Transverse colon (tissue), 4 donors: ENCODE measurements around the gene ZNRD2. TPM values are rescaled to one million over a fixed set of nuclear protein-coding genes. Genes with fewer than 3 reads are reported as not detected.
A peak's percentile ranks its signal among the peaks of the same experiment; 100 is the strongest.

Source experiments
- DNase-seq: peaks from one replicate; pipeline ENCODE4 v3.0.0-alpha.2; 2019
- H3K27ac ChIP-seq, 4 donors: fragments of 200-600 bp; sonication (generic); 2 replicates each; pipeline ENCODE4 v1.5.1; 2016 to 2018; ENCODE audit warnings: inconsistent platforms in 4 of 4
- H3K27me3 ChIP-seq: fragments of 200-600 bp; sonication (generic); 2 replicates; pipeline ENCODE4 v1.5.1; 2017; ENCODE audit warnings: inconsistent platforms
- H3K36me3 ChIP-seq, 4 donors: fragments of 200-600 bp; sonication (generic); 2 replicates each; pipeline ENCODE4 v1.5.1; 2017 to 2019; ENCODE audit warnings: inconsistent platforms in 4 of 4
- H3K4me1 ChIP-seq, 4 donors: fragments of 200-600 bp; sonication (generic); 2 replicates each; pipeline ENCODE4 v1.5.1; 2017 to 2020; ENCODE audit warnings: inconsistent platforms in 4 of 4
- H3K4me3 ChIP-seq, 4 donors: fragments of 200-600 bp; sonication (generic); 1 replicate in 1 of 4; 2 replicates in 3 of 4; pipeline versions ENCODE4 v1.5.1 to v1.6.1; 2017 to 2019; ENCODE audit warnings: inconsistent platforms in 4 of 4
- H3K9me3 ChIP-seq, 2 donors: fragments of 200-600 bp; sonication (generic); 2 replicates each; pipeline ENCODE4 v1.5.1; 2017 to 2019; ENCODE audit warnings: inconsistent platforms in 2 of 2
- CTCF ChIP-seq, 5 experiments: fragments of 200-600 bp in 3 of 5; fragments of 450-650 bp in 2 of 5; sonication (generic) in 3 of 5; IDR thresholded peaks; 1 replicate in 2 of 5; 2 replicates in 3 of 5; pipeline ENCODE4 v1.5.1; 2016 to 2017; ENCODE audit warnings: antibody characterized with exemption in 5 of 5, inconsistent platforms in 3 of 5, mild to moderate bottlenecking in 2 of 5, moderate library complexity in 1 of 5
- EP300 ChIP-seq: sonication (generic); formaldehyde crosslinking; IDR thresholded peaks from one replicate; pipeline ENCODE4 v1.6.1; 2017; ENCODE audit warnings: antibody characterized with exemption, low read depth
- POLR2A ChIP-seq: fragments of 450-650 bp; IDR thresholded peaks from one replicate; pipeline ENCODE4 v1.6.1; 2016; ENCODE audit warnings: antibody characterized with exemption, mild to moderate bottlenecking, moderate library complexity
- POLR2AphosphoS5 ChIP-seq, 3 donors: sonication (generic); formaldehyde crosslinking; IDR thresholded peaks; one replicate each; pipeline ENCODE4 v1.6.1; 2016; ENCODE audit warnings: antibody characterized with exemption in 3 of 3
- WGBS, 2 donors: methylation state at CpG; one replicate each; pipeline ENCODE4 v1.1.5; 2018; ENCODE audit warnings: low coverage in 1 of 2; 5-methylcytosine and 5-hydroxymethylcytosine counted together
- in situ Hi-C, 4 donors: fragments of 200-750 bp; cut with MboI; loops; one replicate each; pipeline versions ENCODE4 v1.15.0 to v1.15.1; 2017; ENCODE audit warnings: low sequenced_read_pairs in 3 of 4, low pct_ligation_motif_present in 1 of 4, low pct_unique_long_range_greater_than_20kb in 1 of 4
- intact Hi-C: fragments of 100-400 bp; cut with DNase I; formaldehyde crosslinking; loops from one replicate; pipeline ENCODE4 v1.15.1; 2023; ENCODE audit warnings: low total_unique reads
- total RNA-seq, 4 donors: library from RNA; depleted of rRNA; stranded (reverse); fragments of >200 nt; gene quantifications; one replicate each; pipeline ENCODE4 v1.1.0, GENCODE V29; 2016

Gene ZNRD2
- total RNA-seq, 4 donors from 2014 or later: 6.4 to 38.4 (median 27.9) TPM

- intact Hi-C loops: no loop called here
- peak overlapping the region in 2 of 4 donors; percentile 9 to 27 for H3K4me3 ChIP-seq
Measured at GRCh38 chr11:65606876-65607613, 36.8 kb downstream of the ZNRD2 start.

GRCh38 chr11:65607614-65608426 is 37.5 kb downstream of the ZNRD2 start:
- TF ChIP-seq CTCF (IDR thresholded peaks at IDR 0.05) (no peak), POLR2A (no peak), EP300 (no peak), POLR2AphosphoS5 (IDR thresholded peaks at IDR 0.05) (no peak)
- H3K4me3 ChIP-seq: peak overlapping the region in 2 of 4 donors; percentile 9 to 27
- peak overlapping the region; percentile 22 to 91 (median 70) for H3K27ac ChIP-seq
- 83% methylated on average over 37 of the region's 37 CpGs; no CpG with 5 or more reads in 1 of the 2 donors for WGBS, 2 donors
- H3K36me3 ChIP-seq: peaks cover 0 to 19% (median 9%) of the 10 kb centered on the region in 4 donors
- no peaks in the 10 kb centered on the region for H3K9me3 ChIP-seq
- intact Hi-C loops: no loop called here
- DNase-seq: no peak
- in situ Hi-C loops: no loop called here
- peaks cover 27 to 58% (median 36%) of the 10 kb centered on the region in 4 donors for H3K4me1 ChIP-seq
- no peaks in the 10 kb centered on the region for H3K27me3 ChIP-seq

More at GRCh38 chr11:65606876-65607613, 36.8 kb downstream of the ZNRD2 start:
- peak in 2 of 3 donors; percentile 30 to 31 for TF ChIP-seq POLR2AphosphoS5 (IDR thresholded peaks at IDR 0.05)
- no peak for TF ChIP-seq CTCF (IDR thresholded peaks at IDR 0.05)
- Histone ChIP-seq H3K9me3 (no peaks in the 10 kb centered on the region), H3K36me3 (peaks cover 0 to 19% (median 9%) of the 10 kb centered on the region in 4 donors), H3K4me1 (peaks cover 19 to 50% (median 28%) of the 10 kb centered on the region in 4 donors), H3K27me3 (no peaks in the 10 kb centered on the region), H3K27ac (peak overlapping the region; percentile 78 to 91 (median 78))
- DNase-seq: peak; percentile 91
- 70% methylated on average over 67 of the region's 67 CpGs; no CpG with 5 or more reads in 1 of the 2 donors for WGBS, 2 donors
- in situ Hi-C loops: no loop called here

- 49% methylated on average over 3 of the region's 3 CpGs; no CpG with 5 or more reads in 1 of the 2 donors for WGBS, 2 donors
- TF ChIP-seq CTCF (IDR thresholded peaks at IDR 0.05): no peak
- TF ChIP-seq EP300: no peak
- TF ChIP-seq POLR2A: no peak
- no peak for TF ChIP-seq POLR2AphosphoS5 (IDR thresholded peaks at IDR 0.05)
- Histone ChIP-seq H3K36me3 (peaks cover 0 to 19% (median 9%) of the 10 kb centered on the region in 4 donors), H3K9me3 (no peaks in the 10 kb centered on the region), H3K27me3 (no peaks in the 10 kb centered on the region), H3K27ac (no peak overlapping the region), H3K4me3 (no peak overlapping the region), H3K4me1 (peaks cover 31 to 64% (median 43%) of the 10 kb centered on the region in 4 donors)
- DNase-seq: no peak
- in situ Hi-C loops: no loop called here
- intact Hi-C loops: no loop called here
Measured at GRCh38 chr11:65609229-65609628, 39.0 kb downstream of the ZNRD2 start.

GRCh38 chr11:65609665-65610064 is 39.4 kb downstream of the ZNRD2 start:
- no peak overlapping the region for H3K4me3 ChIP-seq
- in situ Hi-C loops: no loop called here
- no peak for DNase-seq
- no peak for TF ChIP-seq CTCF (IDR thresholded peaks at IDR 0.05)
- TF ChIP-seq EP300: no peak
- TF ChIP-seq POLR2AphosphoS5 (IDR thresholded peaks at IDR 0.05): no peak
- TF ChIP-seq POLR2A: no peak
- H3K27ac ChIP-seq: no peak overlapping the region
- peaks cover 31 to 64% (median 45%) of the 10 kb centered on the region in 4 donors for H3K4me1 ChIP-seq
- 80 to 100% methylated on average over 3 to 5 of the region's 5 CpGs for WGBS, 2 donors
- no peaks in the 10 kb centered on the region for H3K9me3 ChIP-seq
- peaks cover 0 to 18% (median 7%) of the 10 kb centered on the region in 4 donors for H3K36me3 ChIP-seq
- intact Hi-C loops: no loop called here
- H3K27me3 ChIP-seq: no peaks in the 10 kb centered on the region
